ENCODE results near the gene BEST2.

DNA sequence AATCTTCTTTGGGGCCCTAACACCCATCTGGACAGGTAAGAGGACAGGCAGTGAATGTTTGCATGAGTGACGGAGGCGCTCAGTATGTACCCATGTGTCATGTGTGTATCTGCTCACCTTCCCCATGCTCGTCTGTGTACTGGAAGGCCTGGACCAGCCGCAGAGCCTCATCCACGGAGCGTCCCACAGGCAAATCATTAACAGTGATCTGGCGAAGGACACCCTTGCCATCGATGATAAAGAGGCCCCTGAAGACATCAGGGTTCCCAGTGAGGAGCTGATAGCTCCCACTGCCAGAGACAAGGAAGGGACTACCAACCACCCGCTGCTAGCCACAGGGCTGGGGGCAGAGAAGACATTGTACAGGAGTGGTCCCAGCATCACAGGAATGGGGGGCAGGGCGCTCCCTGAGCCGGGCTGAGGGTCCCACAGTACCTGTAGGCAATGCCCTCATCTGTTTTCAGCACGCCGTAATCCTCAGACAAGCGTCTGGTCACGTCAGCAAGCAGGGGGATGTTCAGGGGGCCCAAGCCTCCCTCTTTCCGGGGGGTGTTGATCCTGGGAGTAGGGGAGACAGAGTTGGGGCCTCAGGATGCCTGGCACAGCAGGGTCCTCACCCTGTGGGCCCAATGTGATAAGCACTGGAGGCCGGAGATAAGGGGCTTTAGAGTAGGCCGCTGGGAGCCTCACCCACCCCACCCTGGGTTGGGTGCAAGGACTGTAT, 48.3 kb downstream of the BEST2 start:
- TF ChIP-seq POLR2A (IDR thresholded peaks at IDR 0.05) = no peak
- TF ChIP-seq, protein P1, sequence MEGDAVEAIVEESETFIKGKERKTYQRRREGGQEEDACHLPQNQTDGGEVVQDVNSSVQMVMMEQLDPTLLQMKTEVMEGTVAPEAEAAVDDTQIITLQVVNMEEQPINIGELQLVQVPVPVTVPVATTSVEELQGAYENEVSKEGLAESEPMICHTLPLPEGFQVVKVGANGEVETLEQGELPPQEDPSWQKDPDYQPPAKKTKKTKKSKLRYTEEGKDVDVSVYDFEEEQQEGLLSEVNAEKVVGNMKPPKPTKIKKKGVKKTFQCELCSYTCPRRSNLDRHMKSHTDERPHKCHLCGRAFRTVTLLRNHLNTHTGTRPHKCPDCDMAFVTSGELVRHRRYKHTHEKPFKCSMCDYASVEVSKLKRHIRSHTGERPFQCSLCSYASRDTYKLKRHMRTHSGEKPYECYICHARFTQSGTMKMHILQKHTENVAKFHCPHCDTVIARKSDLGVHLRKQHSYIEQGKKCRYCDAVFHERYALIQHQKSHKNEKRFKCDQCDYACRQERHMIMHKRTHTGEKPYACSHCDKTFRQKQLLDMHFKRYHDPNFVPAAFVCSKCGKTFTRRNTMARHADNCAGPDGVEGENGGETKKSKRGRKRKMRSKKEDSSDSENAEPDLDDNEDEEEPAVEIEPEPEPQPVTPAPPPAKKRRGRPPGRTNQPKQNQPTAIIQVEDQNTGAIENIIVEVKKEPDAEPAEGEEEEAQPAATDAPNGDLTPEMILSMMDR (IDR thresholded peaks at IDR 0.05 in 8 of 11, conservative IDR thresholded peaks at IDR 0.05 in 3 of 11) = no peak
- TF ChIP-seq POLR2AphosphoS5 (IDR thresholded peaks at IDR 0.05) = no peak
